NCI-H1694 treated with DMSO at 0.1 percent for 48 hours (cell line): ENCODE results near the gene USP1.

ENCODE experiments used
- DNase-seq: peaks from one replicate; lab custom pipeline; 2025; lab: John Stamatoyannopoulos, UW

The USP1 gene

GRCh38 chr1:62436466-62437272 lies at the start of gene USP1:
TSS of gene USP1 (plus strand) at chr1:62437049. CDS start at chr1:62439868, 2,819 bp downstream.
- peak; percentile 100 for DNase-seq

- no peak for DNase-seq
Measured at GRCh38 chr1:62389531-62389930, 47.3 kb upstream of the USP1 start.

- DNase-seq: no peak
Measured at GRCh38 chr1:62390071-62390470, 46.8 kb upstream of the USP1 start.

GRCh38 chr1:62391369-62391971 lies 45.4 kb upstream of the USP1 start:
- DNase-seq: peak; percentile 47

GRCh38 chr1:62392951-62393350 lies 43.9 kb upstream of the USP1 start:
- DNase-seq: no peak

GRCh38 chr1:62394646-62395045 lies 42.2 kb upstream of the USP1 start:
- DNase-seq: no peak

- DNase-seq: no peak
Measured at GRCh38 chr1:62395291-62395690, 41.6 kb upstream of the USP1 start.

- no peak for DNase-seq
Measured at GRCh38 chr1:62396871-62397270, 40.0 kb upstream of the USP1 start.

GRCh38 chr1:62397301-62397700 lies 39.5 kb upstream of the USP1 start:
- no peak for DNase-seq

- DNase-seq: no peak
Measured at GRCh38 chr1:62398377-62398776, 38.5 kb upstream of the USP1 start.

- DNase-seq: no peak
Measured at GRCh38 chr1:62401034-62401760, 35.7 kb upstream of the USP1 start.

GRCh38 chr1:62405247-62405646 lies 31.6 kb upstream of the USP1 start:
- no peak for DNase-seq

- no peak for DNase-seq
Measured at GRCh38 chr1:62406576-62406975, 30.3 kb upstream of the USP1 start.

- DNase-seq: peak; percentile 90
Measured at GRCh38 chr1:62407398-62408009, 29.3 kb upstream of the USP1 start.

- DNase-seq: no peak
Measured at GRCh38 chr1:62415687-62416086, 21.2 kb upstream of the USP1 start.

GRCh38 chr1:62417351-62417999 lies 19.4 kb upstream of the USP1 start:
- no peak for DNase-seq

- no peak for DNase-seq
Measured at GRCh38 chr1:62420214-62420613, 16.6 kb upstream of the USP1 start.

- DNase-seq: no peak
Measured at GRCh38 chr1:62423580-62424242, 13.1 kb upstream of the USP1 start.

- DNase-seq: no peak
Measured at GRCh38 chr1:62424411-62424810, 12.4 kb upstream of the USP1 start.

GRCh38 chr1:62425041-62425440 lies 11.8 kb upstream of the USP1 start:
- DNase-seq: no peak

GRCh38 chr1:62426237-62426636 lies 10.6 kb upstream of the USP1 start:
- DNase-seq: no peak
